Liver (tissue), 9 donors: ENCODE results near the gene FUBP3. TPM values are rescaled to one million over a fixed set of nuclear protein-coding genes. Genes with fewer than 3 reads are reported as not detected.

ENCODE experiments used
- DNase-seq: peaks from one replicate; pipeline ENCODE4 v3.0.0-alpha.2; 2017; ENCODE audit warnings: low spot score
- H3K27ac ChIP-seq, 2 donors: one replicate each; pipeline ENCODE4 v1.7.0; 2013; ENCODE audit warnings: inconsistent platforms in 2 of 2, low read length in 2 of 2, control low read depth in 1 of 2, low read depth in 1 of 2, mild to moderate bottlenecking in 1 of 2
- H3K27me3 ChIP-seq, 4 donors: one replicate each; pipeline versions ENCODE4 v1.6.1 to v1.7.0; 2013; ENCODE audit warnings: low read length in 3 of 4, inconsistent platforms in 1 of 4, mild to moderate bottlenecking in 1 of 4, moderate library complexity in 1 of 4; ENCODE audit not compliant: control insufficient read depth in 4 of 4, insufficient read depth in 4 of 4
- H3K36me3 ChIP-seq, 4 donors: one replicate each; pipeline versions ENCODE4 v1.6.1 to v1.7.0; 2013; ENCODE audit warnings: low read length in 3 of 4, mild to moderate bottlenecking in 3 of 4, low read depth in 1 of 4, moderate library complexity in 1 of 4; ENCODE audit not compliant: control insufficient read depth in 4 of 4, insufficient read depth in 3 of 4
- H3K4me1 ChIP-seq, 4 donors: one replicate each; pipeline versions ENCODE4 v1.6.1 to v1.7.0; 2013; ENCODE audit warnings: low read length in 3 of 4, mild to moderate bottlenecking in 3 of 4, moderate library complexity in 1 of 4; ENCODE audit not compliant: control insufficient read depth in 4 of 4, insufficient read depth in 4 of 4
- H3K4me3 ChIP-seq, 3 donors: one replicate each; pipeline versions ENCODE4 v1.6.1 to v1.7.0; 2013; ENCODE audit warnings: low read length in 3 of 3, control low read depth in 1 of 3, low read depth in 1 of 3, mild to moderate bottlenecking in 1 of 3
- H3K9ac ChIP-seq, 2 donors: one replicate each; pipeline ENCODE4 v1.7.0; 2013; ENCODE audit warnings: low read length in 2 of 2, mild to moderate bottlenecking in 2 of 2, moderate library complexity in 2 of 2, control low read depth in 1 of 2, low read depth in 1 of 2
- H3K9me3 ChIP-seq, 4 donors: one replicate each; pipeline versions ENCODE4 v1.6.1 to v1.7.0; 2013; ENCODE audit warnings: low read length in 3 of 4; ENCODE audit not compliant: control insufficient read depth in 4 of 4
- EGR1 ChIP-seq, 2 donors: IDR thresholded peaks; 2 replicates each; pipeline ENCODE4 v1.6.1; 2016 to 2018; ENCODE audit warnings: antibody characterized with exemption in 2 of 2, low read depth in 2 of 2
- FOXA1 ChIP-seq: IDR thresholded peaks from 2 replicates; pipeline ENCODE4 v1.6.1; 2016; ENCODE audit warnings: antibody characterized with exemption
- FOXA2 ChIP-seq: IDR thresholded peaks from 2 replicates; pipeline ENCODE4 v1.6.1; 2016; ENCODE audit warnings: antibody characterized with exemption
- GABPA ChIP-seq, 2 donors: IDR thresholded peaks in 1 of 2; conservative IDR thresholded peaks in 1 of 2; 2 replicates each; pipeline ENCODE4 v1.6.1; 2016; ENCODE audit warnings: antibody characterized with exemption in 2 of 2, mild to moderate bottlenecking in 1 of 2, moderate library complexity in 1 of 2
- HNF4A ChIP-seq, 2 donors: conservative IDR thresholded peaks; 2 replicates each; pipeline ENCODE4 v1.6.1; 2016; ENCODE audit warnings: antibody characterized with exemption in 2 of 2, mild to moderate bottlenecking in 2 of 2
- HNF4G ChIP-seq: IDR thresholded peaks from 2 replicates; pipeline ENCODE4 v1.6.1; 2016; ENCODE audit warnings: antibody characterized with exemption
- JUND ChIP-seq, 2 donors: IDR thresholded peaks; 2 replicates each; pipeline ENCODE4 v1.6.1; 2016; ENCODE audit warnings: antibody characterized with exemption in 2 of 2
- NR2F2 ChIP-seq: IDR thresholded peaks from 2 replicates; pipeline ENCODE4 v1.6.1; 2016; ENCODE audit warnings: antibody characterized with exemption
- RAD21 ChIP-seq, 2 donors: IDR thresholded peaks; 2 replicates each; pipeline ENCODE4 v1.6.1; 2016; ENCODE audit warnings: antibody characterized with exemption in 2 of 2, mild to moderate bottlenecking in 2 of 2
- RXRA ChIP-seq, 2 donors: IDR thresholded peaks; 2 replicates each; pipeline ENCODE4 v1.6.1; 2017 to 2018; ENCODE audit warnings: antibody characterized with exemption in 2 of 2, mild to moderate bottlenecking in 1 of 2
- SP1 ChIP-seq: IDR thresholded peaks from 2 replicates; pipeline ENCODE4 v1.6.1; 2018; ENCODE audit warnings: antibody characterized with exemption, mild to moderate bottlenecking
- TAF1 ChIP-seq: conservative IDR thresholded peaks from 2 replicates; pipeline ENCODE4 v1.6.1; 2016; ENCODE audit warnings: antibody characterized with exemption, mild to moderate bottlenecking
- YY1 ChIP-seq: IDR thresholded peaks from 2 replicates; pipeline ENCODE4 v1.6.1; 2016; ENCODE audit warnings: antibody characterized with exemption, mild to moderate bottlenecking
- WGBS: extraction: QIAGEN DNeasy Blood & Tissue Kit; methylation state at CpG from one replicate; pipeline ENCODE4 v1.1.7; 2013; 5-methylcytosine and 5-hydroxymethylcytosine counted together
- polyA plus RNA-seq, 2 donors: library from polyadenylated mRNA; stranded (reverse) in 1 of 2; unstranded in 1 of 2; fragments of 200-250 nt in 1 of 2; fragments of >200 nt in 1 of 2; fragmentation: Nextera tagmentation in 1 of 2; extraction: Ambion mirVana in 1 of 2; gene quantifications; one replicate each; pipeline versions ENCODE4 v1.2.1 to v1.2.3, GENCODE V29; 2013 to 2015
- total RNA-seq, 2 donors: library from RNA; depleted of rRNA; stranded (reverse); fragments of >200 nt; gene quantifications; one replicate each; pipeline ENCODE4 v1.2.3, GENCODE V29; 2014
- TF ChIP-seq, protein P1 (sequence below): fragments of 150-350 bp; IDR thresholded peaks from 2 replicates; pipeline ENCODE4 v1.5.1; 2017; ENCODE audit warnings: improper control_type of control experiment, low read depth, low read length; ENCODE audit not compliant: missing input control
- TF ChIP-seq, protein P2 (sequence below): IDR thresholded peaks from 2 replicates; pipeline ENCODE4 v1.6.1; 2016; ENCODE audit warnings: antibody characterized with exemption
- TF ChIP-seq, protein P3 (sequence below): IDR thresholded peaks from 2 replicates; pipeline ENCODE4 v1.6.1; 2016; ENCODE audit warnings: antibody characterized with exemption
- TF ChIP-seq, protein P4 (sequence below): IDR thresholded peaks from 2 replicates; pipeline ENCODE4 v1.6.1; 2016; ENCODE audit warnings: antibody characterized with exemption
- TF ChIP-seq, protein P5 (sequence below): IDR thresholded peaks from 2 replicates; pipeline ENCODE4 v1.6.1; 2016; ENCODE audit warnings: antibody characterized with exemption, mild to moderate bottlenecking
- donor health status: healthy.
- donor health status: healthy.
- donor health status: healthy.
- donor health status: healthy.
- donor health status: healthy.

Gene FUBP3
- total and polyA plus RNA-seq, 4 donors, result 16.1 to 39.0 (median 24.8) TPM

DNA sequence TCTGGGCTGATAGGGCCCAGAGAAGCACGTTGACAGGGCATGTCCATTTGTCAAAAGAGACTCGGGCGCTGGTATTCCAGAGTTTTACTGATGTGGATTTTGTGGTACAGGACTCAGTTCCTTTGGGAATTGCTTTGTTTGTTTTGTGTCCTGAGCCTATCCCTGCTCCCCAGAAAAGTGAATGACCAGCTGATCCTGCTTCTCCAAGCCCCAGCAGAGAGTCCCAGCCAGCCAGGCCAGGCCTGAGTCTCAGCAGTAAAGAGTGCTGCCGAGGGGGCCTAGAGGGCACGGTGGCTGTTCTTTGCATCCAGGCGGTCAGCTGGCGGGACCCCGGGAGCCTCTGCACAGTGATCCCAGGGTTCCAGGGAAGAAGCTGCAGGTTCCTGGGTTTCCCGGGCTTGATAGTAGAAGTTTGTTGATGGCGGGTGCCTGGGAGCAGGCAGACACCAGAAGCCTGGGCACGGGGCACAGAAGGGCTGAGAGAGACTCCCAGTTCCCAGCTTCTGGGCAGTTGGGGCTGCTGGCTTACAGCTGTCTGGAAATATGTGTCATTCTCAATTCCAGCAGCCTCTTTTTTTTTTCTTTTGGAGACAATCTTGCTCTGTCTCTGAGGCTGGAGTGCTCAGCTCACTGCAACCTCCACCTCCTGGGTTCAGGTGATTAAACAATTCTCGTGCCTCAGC lies 93.7 kb downstream of the FUBP3 start:
- Histone ChIP-seq H3K9me3 (no peaks in the 10 kb centered on the region), H3K4me3 (no peak overlapping the region), H3K9ac (no peak overlapping the region), H3K4me1 (no peaks in the 10 kb centered on the region), H3K36me3 (no peaks in the 10 kb centered on the region), H3K27ac (no peak overlapping the region), H3K27me3 (peaks cover 0 to 2% (median 0%) of the 10 kb centered on the region in 4 donors)
- TF ChIP-seq EGR1 (IDR thresholded peaks at IDR 0.05; ENCODE audit: low read depth in 2 of 2), result no peak
- TF ChIP-seq FOXA2, result no peak
- no peak for TF ChIP-seq GABPA (IDR thresholded peaks at IDR 0.05 in 1 of 2, conservative IDR thresholded peaks at IDR 0.05 in 1 of 2)
- no peak for TF ChIP-seq TAF1
- TF ChIP-seq HNF4G, result no peak
- TF ChIP-seq FOXA1, result no peak
- no peak for TF ChIP-seq RAD21 (IDR thresholded peaks at IDR 0.05)
- no peak for TF ChIP-seq NR2F2
- no peak for TF ChIP-seq RXRA (IDR thresholded peaks at IDR 0.05)
- TF ChIP-seq, protein P1, sequence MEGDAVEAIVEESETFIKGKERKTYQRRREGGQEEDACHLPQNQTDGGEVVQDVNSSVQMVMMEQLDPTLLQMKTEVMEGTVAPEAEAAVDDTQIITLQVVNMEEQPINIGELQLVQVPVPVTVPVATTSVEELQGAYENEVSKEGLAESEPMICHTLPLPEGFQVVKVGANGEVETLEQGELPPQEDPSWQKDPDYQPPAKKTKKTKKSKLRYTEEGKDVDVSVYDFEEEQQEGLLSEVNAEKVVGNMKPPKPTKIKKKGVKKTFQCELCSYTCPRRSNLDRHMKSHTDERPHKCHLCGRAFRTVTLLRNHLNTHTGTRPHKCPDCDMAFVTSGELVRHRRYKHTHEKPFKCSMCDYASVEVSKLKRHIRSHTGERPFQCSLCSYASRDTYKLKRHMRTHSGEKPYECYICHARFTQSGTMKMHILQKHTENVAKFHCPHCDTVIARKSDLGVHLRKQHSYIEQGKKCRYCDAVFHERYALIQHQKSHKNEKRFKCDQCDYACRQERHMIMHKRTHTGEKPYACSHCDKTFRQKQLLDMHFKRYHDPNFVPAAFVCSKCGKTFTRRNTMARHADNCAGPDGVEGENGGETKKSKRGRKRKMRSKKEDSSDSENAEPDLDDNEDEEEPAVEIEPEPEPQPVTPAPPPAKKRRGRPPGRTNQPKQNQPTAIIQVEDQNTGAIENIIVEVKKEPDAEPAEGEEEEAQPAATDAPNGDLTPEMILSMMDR, result no peak
- TF ChIP-seq, protein P2, sequence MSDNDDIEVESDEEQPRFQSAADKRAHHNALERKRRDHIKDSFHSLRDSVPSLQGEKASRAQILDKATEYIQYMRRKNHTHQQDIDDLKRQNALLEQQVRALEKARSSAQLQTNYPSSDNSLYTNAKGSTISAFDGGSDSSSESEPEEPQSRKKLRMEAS, result no peak
- TF ChIP-seq SP1, result no peak
- TF ChIP-seq, protein P3, sequence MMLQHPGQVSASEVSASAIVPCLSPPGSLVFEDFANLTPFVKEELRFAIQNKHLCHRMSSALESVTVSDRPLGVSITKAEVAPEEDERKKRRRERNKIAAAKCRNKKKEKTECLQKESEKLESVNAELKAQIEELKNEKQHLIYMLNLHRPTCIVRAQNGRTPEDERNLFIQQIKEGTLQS, result no peak
- TF ChIP-seq YY1, result no peak
- no peak for TF ChIP-seq HNF4A (conservative IDR thresholded peaks at IDR 0.05)
- TF ChIP-seq, protein P4, sequence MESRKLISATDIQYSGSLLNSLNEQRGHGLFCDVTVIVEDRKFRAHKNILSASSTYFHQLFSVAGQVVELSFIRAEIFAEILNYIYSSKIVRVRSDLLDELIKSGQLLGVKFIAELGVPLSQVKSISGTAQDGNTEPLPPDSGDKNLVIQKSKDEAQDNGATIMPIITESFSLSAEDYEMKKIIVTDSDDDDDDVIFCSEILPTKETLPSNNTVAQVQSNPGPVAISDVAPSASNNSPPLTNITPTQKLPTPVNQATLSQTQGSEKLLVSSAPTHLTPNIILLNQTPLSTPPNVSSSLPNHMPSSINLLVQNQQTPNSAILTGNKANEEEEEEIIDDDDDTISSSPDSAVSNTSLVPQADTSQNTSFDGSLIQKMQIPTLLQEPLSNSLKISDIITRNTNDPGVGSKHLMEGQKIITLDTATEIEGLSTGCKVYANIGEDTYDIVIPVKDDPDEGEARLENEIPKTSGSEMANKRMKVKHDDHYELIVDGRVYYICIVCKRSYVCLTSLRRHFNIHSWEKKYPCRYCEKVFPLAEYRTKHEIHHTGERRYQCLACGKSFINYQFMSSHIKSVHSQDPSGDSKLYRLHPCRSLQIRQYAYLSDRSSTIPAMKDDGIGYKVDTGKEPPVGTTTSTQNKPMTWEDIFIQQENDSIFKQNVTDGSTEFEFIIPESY, result no peak
- TF ChIP-seq, protein P5, sequence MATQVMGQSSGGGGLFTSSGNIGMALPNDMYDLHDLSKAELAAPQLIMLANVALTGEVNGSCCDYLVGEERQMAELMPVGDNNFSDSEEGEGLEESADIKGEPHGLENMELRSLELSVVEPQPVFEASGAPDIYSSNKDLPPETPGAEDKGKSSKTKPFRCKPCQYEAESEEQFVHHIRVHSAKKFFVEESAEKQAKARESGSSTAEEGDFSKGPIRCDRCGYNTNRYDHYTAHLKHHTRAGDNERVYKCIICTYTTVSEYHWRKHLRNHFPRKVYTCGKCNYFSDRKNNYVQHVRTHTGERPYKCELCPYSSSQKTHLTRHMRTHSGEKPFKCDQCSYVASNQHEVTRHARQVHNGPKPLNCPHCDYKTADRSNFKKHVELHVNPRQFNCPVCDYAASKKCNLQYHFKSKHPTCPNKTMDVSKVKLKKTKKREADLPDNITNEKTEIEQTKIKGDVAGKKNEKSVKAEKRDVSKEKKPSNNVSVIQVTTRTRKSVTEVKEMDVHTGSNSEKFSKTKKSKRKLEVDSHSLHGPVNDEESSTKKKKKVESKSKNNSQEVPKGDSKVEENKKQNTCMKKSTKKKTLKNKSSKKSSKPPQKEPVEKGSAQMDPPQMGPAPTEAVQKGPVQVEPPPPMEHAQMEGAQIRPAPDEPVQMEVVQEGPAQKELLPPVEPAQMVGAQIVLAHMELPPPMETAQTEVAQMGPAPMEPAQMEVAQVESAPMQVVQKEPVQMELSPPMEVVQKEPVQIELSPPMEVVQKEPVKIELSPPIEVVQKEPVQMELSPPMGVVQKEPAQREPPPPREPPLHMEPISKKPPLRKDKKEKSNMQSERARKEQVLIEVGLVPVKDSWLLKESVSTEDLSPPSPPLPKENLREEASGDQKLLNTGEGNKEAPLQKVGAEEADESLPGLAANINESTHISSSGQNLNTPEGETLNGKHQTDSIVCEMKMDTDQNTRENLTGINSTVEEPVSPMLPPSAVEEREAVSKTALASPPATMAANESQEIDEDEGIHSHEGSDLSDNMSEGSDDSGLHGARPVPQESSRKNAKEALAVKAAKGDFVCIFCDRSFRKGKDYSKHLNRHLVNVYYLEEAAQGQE, result no peak
- TF ChIP-seq JUND (IDR thresholded peaks at IDR 0.05), result no peak
- DNase-seq, result no peak
- 92% methylated on average over 12 of the region's 12 CpGs for WGBS
